Globus pallidus (tissue), 1 donor: ENCODE measurements around the gene DNAAF8.
"Not testable (repeated sequence)": the region's sequence is repeated elsewhere in the genome, so short reads cannot be mapped to it uniquely, and the experiment has no call there.

ENCODE experiments used
- DNase-seq: peaks from one replicate; pipeline ENCODE4 v3.0.0-alpha.2; 2015; ENCODE audit warnings: low spot score

The DNAAF8 gene

DNA sequence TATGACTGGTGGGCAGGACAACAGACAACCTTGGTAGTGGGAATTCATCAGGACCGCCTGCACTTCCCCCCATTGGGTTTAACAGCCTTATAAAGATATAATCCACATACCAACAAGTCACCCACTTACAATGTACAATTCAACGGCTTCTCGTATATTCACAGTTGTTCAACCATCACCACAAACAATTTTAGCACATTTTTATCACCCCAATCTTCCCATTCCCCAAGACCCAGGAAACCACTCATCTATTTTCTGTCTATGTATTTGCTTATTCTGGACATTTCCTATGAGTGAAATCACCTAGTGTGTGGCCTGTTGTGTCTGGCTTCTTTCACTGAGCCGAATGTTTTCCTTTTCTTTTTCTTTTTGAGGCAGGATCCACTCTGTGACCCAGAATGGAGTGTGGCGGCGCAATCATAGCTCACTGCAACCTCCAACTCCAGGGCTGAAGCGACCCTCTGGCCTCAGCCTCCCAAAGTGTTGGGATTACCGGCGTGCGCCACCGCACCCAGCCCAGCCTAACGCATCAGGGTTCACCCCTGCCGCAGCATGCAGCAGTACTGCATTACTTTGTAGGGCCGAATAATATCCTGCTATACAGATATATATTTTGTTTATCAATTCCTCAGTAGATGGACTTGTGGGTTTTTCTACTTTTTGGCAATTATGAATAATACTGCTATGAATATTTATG lies 11.1 kb upstream of the DNAAF8 start:
- DNase-seq, result no peak

GRCh38 chr16:4724661-4725270 lies 9.6 kb upstream of the DNAAF8 start:
- DNase-seq, result no peak

GRCh38 chr16:4726616-4727015 lies 7.7 kb upstream of the DNAAF8 start:
- no peak for DNase-seq

GRCh38 chr16:4728676-4729075 lies 5.7 kb upstream of the DNAAF8 start:
- no peak for DNase-seq

DNA sequence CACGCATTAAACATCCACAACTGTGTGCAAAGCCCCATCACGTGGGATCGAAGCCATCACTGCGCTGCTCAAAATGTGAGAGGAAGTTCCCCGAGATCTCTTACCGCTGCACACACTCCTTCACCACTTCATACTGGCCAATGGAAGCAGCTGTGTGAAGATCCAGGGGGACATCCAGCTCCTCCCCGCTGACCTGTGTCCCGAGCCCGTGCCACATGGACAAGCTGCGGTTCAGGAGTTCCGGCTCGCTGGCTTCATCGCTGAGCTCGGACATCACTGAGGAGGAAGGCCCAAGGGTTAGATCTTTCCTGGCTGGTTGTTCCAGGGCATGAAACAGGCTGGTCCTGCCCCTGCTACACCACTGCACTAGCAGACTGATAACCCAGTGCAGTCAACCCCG lies 4.5 kb upstream of the DNAAF8 start:
- DNase-seq, result no peak

GRCh38 chr16:4733211-4733742 lies 1.1 kb upstream of the DNAAF8 start:
- no peak for DNase-seq

DNA sequence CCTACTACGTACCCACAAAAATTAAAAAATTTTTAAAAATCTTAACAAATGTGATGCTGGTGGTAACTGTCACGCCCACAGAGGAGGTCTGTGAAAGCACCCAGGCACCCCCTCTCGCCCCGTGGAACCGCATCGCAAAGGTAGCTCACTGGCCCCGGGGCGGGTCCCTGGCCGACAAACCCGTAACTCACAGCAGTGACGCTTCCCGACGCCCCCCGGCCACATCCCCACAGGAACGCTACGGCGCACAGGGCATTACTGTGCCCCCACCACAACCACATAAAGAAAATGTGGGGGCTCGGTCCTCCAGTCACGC lies 632 bp upstream of the DNAAF8 start:
- no peak for DNase-seq

DNA sequence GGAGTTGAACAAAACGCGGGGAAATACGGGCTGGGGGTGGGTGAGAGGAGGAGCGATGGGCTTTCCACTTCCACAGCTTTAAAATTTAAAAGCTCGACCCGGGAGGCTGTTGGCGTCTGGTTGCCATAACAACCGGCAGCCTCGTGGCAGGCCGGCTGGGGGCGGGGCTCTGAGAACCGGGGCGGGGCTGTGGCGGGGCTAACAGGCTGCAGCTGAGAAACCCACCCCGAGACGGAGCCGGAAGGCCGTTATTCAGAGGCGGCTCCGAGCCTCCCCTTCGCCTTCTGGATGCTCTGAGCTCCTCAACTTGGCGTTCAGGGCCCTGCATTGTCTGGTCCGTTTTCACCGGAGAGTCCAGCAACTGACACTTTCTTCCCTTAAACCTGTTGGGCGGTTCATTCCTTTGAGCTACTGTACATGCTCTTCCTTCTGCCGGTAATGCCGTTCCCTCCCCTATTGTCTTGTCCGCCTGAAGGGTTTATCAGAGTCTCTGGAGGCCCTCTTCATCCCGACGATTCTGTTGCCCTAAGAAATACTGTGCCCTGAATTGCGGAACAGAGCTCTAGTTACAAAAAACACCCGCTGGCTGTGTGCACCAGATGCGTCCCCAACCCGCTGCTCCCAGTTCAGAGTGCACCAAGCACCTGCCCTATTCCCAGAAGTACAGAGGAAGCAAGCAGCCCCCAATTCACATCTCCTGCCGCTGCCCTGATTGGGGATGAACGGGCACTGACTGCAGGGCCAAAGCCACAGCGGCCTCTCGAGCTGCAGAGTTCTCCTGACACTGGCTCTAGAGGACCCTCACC lies 596 bp downstream of the DNAAF8 start:
- peak; percentile 77 for DNase-seq

DNA sequence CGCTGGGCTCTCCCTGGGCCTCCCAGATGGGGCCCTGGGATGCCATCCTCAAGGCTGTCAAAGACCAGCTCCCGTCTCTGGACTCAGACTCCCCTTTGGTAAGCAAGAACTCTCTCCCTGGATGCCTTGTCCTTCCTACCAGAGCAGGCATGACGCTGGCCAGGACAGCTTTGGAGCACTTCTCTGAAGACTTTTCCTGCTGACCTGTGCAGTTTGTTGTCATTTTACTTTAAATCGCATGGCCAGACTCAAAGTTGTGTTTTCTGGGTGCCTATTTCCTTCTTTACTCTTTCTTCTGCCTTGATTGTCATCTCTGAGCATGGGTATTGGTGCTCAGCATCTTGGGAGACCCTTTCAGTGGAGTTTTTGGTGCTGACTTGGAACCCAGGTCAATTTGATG lies 2.2 kb downstream of the DNAAF8 start:
- DNase-seq, result no peak

GRCh38 chr16:4737545-4737944 lies 3.2 kb downstream of the DNAAF8 start:
- no peak for DNase-seq

DNA sequence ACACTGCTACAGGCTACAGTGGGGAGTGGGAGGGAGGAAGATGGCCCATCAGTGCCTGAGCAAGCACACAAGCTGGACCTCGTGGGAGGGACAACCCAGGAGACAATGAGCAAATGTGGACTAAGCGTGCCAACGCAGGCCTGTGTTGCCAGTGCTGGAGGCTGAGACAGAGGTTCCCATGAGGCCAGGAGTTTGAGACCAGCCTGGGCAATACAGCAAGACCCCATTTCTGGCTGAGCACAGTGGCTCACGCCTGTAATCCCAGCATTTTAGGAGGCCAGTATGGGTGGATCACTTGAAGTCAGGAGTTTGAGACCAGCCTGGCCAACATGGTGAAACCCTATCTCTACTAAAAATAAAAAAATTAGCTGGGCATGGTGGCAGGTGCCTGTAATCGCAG lies 4.0 kb downstream of the DNAAF8 start:
- DNase-seq, result not testable (repeated sequence)

GRCh38 chr16:4743226-4743878 lies 9.0 kb downstream of the DNAAF8 start:
- no peak for DNase-seq

- DNase-seq, result no peak
Measured at GRCh38 chr16:4744555-4745273, 10.4 kb downstream of the DNAAF8 start.

GRCh38 chr16:4745274-4745569 lies 10.9 kb downstream of the DNAAF8 start:
- no peak for DNase-seq

GRCh38 chr16:4746215-4746614 lies 11.9 kb downstream of the DNAAF8 start:
- DNase-seq, result no peak

DNA sequence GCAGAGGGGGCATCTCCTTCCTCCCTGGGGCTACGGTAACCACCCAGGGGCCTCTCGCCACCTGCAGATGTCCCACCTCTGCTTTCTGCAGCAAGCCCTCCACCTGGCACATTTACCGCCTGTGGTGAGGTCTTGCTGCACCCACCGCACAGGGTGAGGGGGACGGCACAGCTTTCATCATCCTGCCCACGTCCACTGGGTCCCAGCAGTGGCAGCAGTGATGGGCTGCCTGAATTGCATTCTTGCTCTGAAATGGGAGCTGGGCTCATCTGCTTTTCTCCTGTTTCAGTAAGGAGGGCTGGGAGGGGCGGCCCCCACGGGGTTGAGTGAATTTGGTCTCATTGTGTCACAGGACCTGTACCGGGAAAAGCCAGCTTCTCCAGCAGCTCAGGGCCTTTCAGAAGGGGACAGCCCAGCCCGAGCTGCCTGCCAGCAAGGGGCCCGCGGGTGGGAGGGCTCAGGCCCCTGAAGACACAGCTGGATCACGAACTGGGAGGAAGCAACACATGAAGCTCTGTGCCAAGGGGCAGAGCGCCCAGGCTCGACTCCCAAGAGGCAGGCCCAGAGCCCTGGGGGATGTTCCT lies 12.7 kb downstream of the DNAAF8 start:
- no peak for DNase-seq

- DNase-seq, result no peak
Measured at GRCh38 chr16:4747906-4748681, 13.8 kb downstream of the DNAAF8 start.

DNA sequence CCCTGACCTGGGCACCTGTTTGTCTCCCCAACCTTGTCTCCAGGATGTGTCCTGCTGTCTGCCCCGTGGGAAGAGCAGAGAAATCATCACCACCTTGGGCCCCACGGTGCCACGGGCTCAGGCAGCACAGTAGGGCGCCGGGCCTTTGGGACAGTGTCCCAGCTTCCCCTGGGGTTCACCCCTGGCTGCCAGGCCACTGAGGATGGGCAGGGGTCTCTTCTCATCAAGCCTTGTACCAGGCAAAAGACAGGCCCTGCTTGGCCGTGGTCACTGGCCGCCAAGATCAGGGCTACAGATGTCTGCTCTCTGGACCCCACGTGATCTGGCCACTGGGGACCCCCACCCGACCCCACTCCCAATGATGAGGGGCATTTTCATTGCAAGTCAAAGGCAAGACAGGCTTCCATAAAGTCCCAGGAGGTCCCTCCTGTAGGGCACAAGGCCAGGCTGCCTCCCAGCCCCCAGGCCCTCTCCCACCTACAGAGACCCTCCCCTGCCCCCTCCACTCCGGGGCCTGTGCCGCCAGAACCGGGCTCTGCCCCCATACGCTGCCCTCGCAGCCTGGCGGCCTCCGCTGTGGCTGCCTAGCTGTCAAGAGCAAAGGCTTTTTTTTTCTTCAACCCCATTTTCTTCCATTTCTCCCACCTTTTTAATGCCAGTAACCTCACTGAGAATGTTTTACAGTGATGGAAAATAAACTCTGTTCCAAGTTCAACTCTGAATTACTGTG lies 14.5 kb downstream of the DNAAF8 start:
- no peak for DNase-seq

DNA sequence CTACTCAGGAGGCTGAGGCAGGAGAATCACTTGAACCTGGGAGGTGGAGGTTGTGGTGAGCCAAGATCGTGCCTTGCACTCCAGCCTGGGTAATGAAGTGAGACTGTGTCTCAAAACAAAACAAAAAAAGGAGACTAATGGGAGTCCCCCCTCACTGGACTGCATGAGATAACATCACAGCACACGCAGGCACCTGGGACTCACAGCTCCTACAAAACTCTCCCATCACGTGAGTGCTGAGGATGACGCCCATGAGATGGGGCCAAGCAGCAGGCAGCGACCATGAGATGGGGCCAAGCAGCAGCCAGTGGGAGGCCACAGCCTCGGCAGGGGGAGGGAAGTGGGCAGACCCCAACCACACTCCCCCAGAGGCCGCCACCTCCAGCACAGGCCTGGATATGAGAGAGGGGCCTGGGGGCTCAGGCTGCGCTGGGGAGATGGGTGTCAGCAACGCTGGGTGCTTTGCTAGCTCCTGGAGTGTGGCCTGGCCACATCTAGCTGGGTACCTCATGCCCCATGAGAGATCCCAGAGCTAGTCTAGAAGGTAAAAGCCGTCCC lies 15.4 kb downstream of the DNAAF8 start:
- DNase-seq, result no peak

- DNase-seq, result no peak
Measured at GRCh38 chr16:4750896-4751295, 16.6 kb downstream of the DNAAF8 start.
